GM21619 (cell line): ENCODE results near the gene CAPN11.
"Not testable (repeated sequence)": the region's sequence is repeated elsewhere in the genome, so short reads cannot be mapped to it uniquely, and the experiment has no call there.

Experiments used
- ATAC-seq: cut with Tn5 transposase; IDR thresholded peaks from one replicate; pipeline ENCODE4 v1.9.1; 2021; ENCODE audit not compliant: unreplicated experiment

The CAPN11 gene

GRCh38 chr6:44225579-44226325 is 67.1 kb downstream of the CAPN11 start:
- no peak for ATAC-seq

- no peak for ATAC-seq
These were observed 67.9 kb downstream of the CAPN11 start for GRCh38 chr6:44226368-44227147.

- ATAC-seq, result no peak
These were observed 68.7 kb downstream of the CAPN11 start for GRCh38 chr6:44227148-44227793.

GRCh38 chr6:44228031-44228430 is 69.4 kb downstream of the CAPN11 start:
- ATAC-seq, result no peak

GRCh38 chr6:44228433-44228832 is 69.8 kb downstream of the CAPN11 start:
- ATAC-seq, result no peak

- no peak for ATAC-seq
These were observed 70.2 kb downstream of the CAPN11 start for GRCh38 chr6:44228836-44229235.

GRCh38 chr6:44229376-44230033 is 70.9 kb downstream of the CAPN11 start:
- ATAC-seq, result no peak

- no peak for ATAC-seq
These were observed 71.5 kb downstream of the CAPN11 start for GRCh38 chr6:44230034-44230675.

GRCh38 chr6:44231426-44231825 is 72.8 kb downstream of the CAPN11 start:
- ATAC-seq, result not testable (repeated sequence)

- no peak for ATAC-seq
These were observed 74.3 kb downstream of the CAPN11 start for GRCh38 chr6:44232676-44233566.

GRCh38 chr6:44233567-44234100 is 75.0 kb downstream of the CAPN11 start:
- no peak for ATAC-seq
